Bronchial epithelial cell (primary cell): ENCODE measurements around the gene KAT2B. TPM values are rescaled to one million over a fixed set of nuclear protein-coding genes. Genes with fewer than 3 reads are reported as not detected.

Experiments used
- DNase-seq: peaks from one replicate; pipeline ENCODE4 v3.0.0-alpha.2; 2010; ENCODE audit warnings: low read depth
- FAIRE-seq: peaks from 2 replicates; lab custom pipeline; 2011; peaks lifted over from hg19 to GRCh38; lab: Jason Lieb, UNC
- H3K27me3 ChIP-seq: 2 replicates; pipeline ENCODE4 v1.5.1; 2011; ENCODE audit warnings: low read length; ENCODE audit not compliant: control insufficient read depth, insufficient read depth
- H3K36me3 ChIP-seq: 2 replicates; pipeline ENCODE4 v1.5.1; 2011; ENCODE audit warnings: low read length; ENCODE audit not compliant: control insufficient read depth, insufficient read depth
- H3K4me3 ChIP-seq: 2 replicates; pipeline ENCODE4 v1.5.1; 2011; ENCODE audit warnings: mild to moderate bottlenecking, low read depth, low read length, control low read depth
- CTCF ChIP-seq: IDR thresholded peaks from 2 replicates; pipeline ENCODE4 v1.5.1; 2011; ENCODE audit warnings: mild to moderate bottlenecking, moderate library complexity, low read length, control low read depth, inconsistent platforms; ENCODE audit not compliant: insufficient read depth, severe bottlenecking
- total RNA-seq: library from RNA; depleted of rRNA; stranded (reverse); fragments of >200 nt; gene quantifications from 2 replicates; pipeline ENCODE4 v1.2.1, GENCODE V29; 2014

Gene KAT2B
- total RNA-seq, 1 donor from 2014 or later: 1.6 TPM

GRCh38 chr3:20056725-20057611 is 16.7 kb downstream of the KAT2B start:
- DNase-seq: peak; percentile 99
- Histone ChIP-seq H3K27me3 (no peaks in the 10 kb centered on the region), H3K4me3 (no peak overlapping the region), H3K36me3 (no peaks in the 10 kb centered on the region)
- TF ChIP-seq CTCF: no peak
- FAIRE-seq: peak; percentile 88

- FAIRE-seq (no peak), DNase-seq (no peak)
- no peak overlapping the region for H3K4me3 ChIP-seq
- H3K27me3 ChIP-seq: no peaks in the 10 kb centered on the region
- H3K36me3 ChIP-seq: no peaks in the 10 kb centered on the region
- TF ChIP-seq CTCF: no peak
Observed at GRCh38 chr3:20057612-20058180, 17.4 kb downstream of the KAT2B start.

- TF ChIP-seq CTCF: no peak
- DNase-seq (no peak), FAIRE-seq (no peak)
- H3K27me3 ChIP-seq: no peaks in the 10 kb centered on the region
- no peak overlapping the region for H3K4me3 ChIP-seq
- H3K36me3 ChIP-seq: no peaks in the 10 kb centered on the region
Observed at GRCh38 chr3:20059929-20060328, 19.7 kb downstream of the KAT2B start.

- no peak overlapping the region for H3K4me3 ChIP-seq
- TF ChIP-seq CTCF: no peak
Observed at GRCh38 chr3:20060974-20061685, 20.9 kb downstream of the KAT2B start.

GRCh38 chr3:20062996-20063395 is 22.8 kb downstream of the KAT2B start:
- TF ChIP-seq CTCF: no peak
- DNase-seq: no peak
- H3K27me3 ChIP-seq: no peaks in the 10 kb centered on the region
- no peak overlapping the region for H3K4me3 ChIP-seq
- H3K36me3 ChIP-seq: no peaks in the 10 kb centered on the region
- no peak for FAIRE-seq

More at GRCh38 chr3:20060974-20061685, 20.9 kb downstream of the KAT2B start:
- H3K36me3 ChIP-seq: no peaks in the 10 kb centered on the region
- H3K27me3 ChIP-seq: no peaks in the 10 kb centered on the region
- DNase-seq (peak; percentile 86), FAIRE-seq (no peak)
